Left kidney (tissue), 2 donors: ENCODE data around the gene SMAD7. TPM values are rescaled to one million over a fixed set of nuclear protein-coding genes. Genes with fewer than 3 reads are reported as not detected.
A peak's percentile ranks its signal among the peaks of the same experiment; 100 is the strongest.

ENCODE experiments used
- DNase-seq: peaks from one replicate; pipeline ENCODE4 v3.0.0-alpha.2; 2013
- polyA plus RNA-seq: library from polyadenylated mRNA; unstranded; fragments of 120-200 nt; gene quantifications from one replicate; pipeline ENCODE4 v1.2.1, GENCODE V29; 2013; ENCODE audit not compliant: insufficient read length

Gene SMAD7
- polyA plus RNA-seq, 1 donor, result 60.6 TPM

- DNase-seq, result no peak
Observed at GRCh38 chr18:48947092-48947491, 3.7 kb downstream of the SMAD7 start.

GRCh38 chr18:48946329-48946835, 4.4 kb downstream of the SMAD7 start:
- no peak for DNase-seq

- no peak for DNase-seq
Observed at GRCh38 chr18:48945953-48946217, 4.9 kb downstream of the SMAD7 start.

GRCh38 chr18:48944634-48945033, 6.1 kb downstream of the SMAD7 start:
- no peak for DNase-seq

- DNase-seq, result no peak
Observed at GRCh38 chr18:48943736-48944527, 6.8 kb downstream of the SMAD7 start.

- DNase-seq, result no peak
Observed at GRCh38 chr18:48943333-48943732, 7.4 kb downstream of the SMAD7 start.

- peak; percentile 84 for DNase-seq
Observed at GRCh38 chr18:48942554-48943261, 8.1 kb downstream of the SMAD7 start.

GRCh38 chr18:48942086-48942485, 8.7 kb downstream of the SMAD7 start:
- DNase-seq, result no peak

- no peak for DNase-seq
Observed at GRCh38 chr18:48941672-48942071, 9.1 kb downstream of the SMAD7 start.

GRCh38 chr18:48940854-48941611, 9.7 kb downstream of the SMAD7 start:
- DNase-seq, result no peak

- no peak for DNase-seq
Observed at GRCh38 chr18:48939205-48940097, 11.3 kb downstream of the SMAD7 start.

- DNase-seq, result no peak
Observed at GRCh38 chr18:48938827-48939204, 11.9 kb downstream of the SMAD7 start.

GRCh38 chr18:48937869-48938750, 12.7 kb downstream of the SMAD7 start:
- DNase-seq, result no peak

GRCh38 chr18:48935433-48935774, 15.4 kb downstream of the SMAD7 start:
- DNase-seq, result no peak

- no peak for DNase-seq
Observed at GRCh38 chr18:48934723-48935432, 15.9 kb downstream of the SMAD7 start.

- no peak for DNase-seq
Observed at GRCh38 chr18:48934415-48934722, 16.4 kb downstream of the SMAD7 start.

- DNase-seq, result no peak
Observed at GRCh38 chr18:48933578-48934414, 17.0 kb downstream of the SMAD7 start.

- no peak for DNase-seq
Observed at GRCh38 chr18:48932822-48933510, 17.8 kb downstream of the SMAD7 start.

GRCh38 chr18:48932462-48932818, 18.3 kb downstream of the SMAD7 start:
- DNase-seq, result no peak
